ENCODE measurements around the gene MST1. TPM values are rescaled to one million over a fixed set of nuclear protein-coding genes. Genes with fewer than 3 reads are reported as not detected.

The MST1 gene
- total RNA-seq, 1 experiment from 2014 or later: 3.4 TPM

DNA sequence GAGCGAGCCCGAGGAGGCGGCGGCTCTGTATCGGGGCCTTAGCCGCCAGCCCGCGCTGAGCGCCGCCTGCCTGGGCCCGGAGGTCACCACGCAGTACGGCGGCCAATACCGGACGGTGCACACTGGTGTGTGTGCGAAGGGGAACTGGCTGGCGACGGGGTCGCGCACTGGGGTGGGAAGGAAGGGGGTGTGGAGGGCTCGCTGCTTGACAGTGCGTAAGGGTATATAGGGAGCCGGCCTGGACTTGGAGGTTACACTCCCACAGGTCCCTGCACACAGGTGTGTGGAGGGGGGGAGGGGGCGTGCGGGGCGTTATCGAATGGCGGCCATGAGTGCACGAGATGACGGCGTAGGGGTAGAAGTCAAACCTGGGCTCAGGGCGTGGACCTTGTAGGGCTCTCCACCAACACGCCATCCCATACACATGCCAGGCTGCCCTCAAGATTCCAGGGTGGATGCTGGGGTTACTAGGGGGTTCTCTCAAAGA is 14.7 kb downstream of the MST1 start:
- DNase-seq (ENCODE audit: low read depth): no peak

DNA sequence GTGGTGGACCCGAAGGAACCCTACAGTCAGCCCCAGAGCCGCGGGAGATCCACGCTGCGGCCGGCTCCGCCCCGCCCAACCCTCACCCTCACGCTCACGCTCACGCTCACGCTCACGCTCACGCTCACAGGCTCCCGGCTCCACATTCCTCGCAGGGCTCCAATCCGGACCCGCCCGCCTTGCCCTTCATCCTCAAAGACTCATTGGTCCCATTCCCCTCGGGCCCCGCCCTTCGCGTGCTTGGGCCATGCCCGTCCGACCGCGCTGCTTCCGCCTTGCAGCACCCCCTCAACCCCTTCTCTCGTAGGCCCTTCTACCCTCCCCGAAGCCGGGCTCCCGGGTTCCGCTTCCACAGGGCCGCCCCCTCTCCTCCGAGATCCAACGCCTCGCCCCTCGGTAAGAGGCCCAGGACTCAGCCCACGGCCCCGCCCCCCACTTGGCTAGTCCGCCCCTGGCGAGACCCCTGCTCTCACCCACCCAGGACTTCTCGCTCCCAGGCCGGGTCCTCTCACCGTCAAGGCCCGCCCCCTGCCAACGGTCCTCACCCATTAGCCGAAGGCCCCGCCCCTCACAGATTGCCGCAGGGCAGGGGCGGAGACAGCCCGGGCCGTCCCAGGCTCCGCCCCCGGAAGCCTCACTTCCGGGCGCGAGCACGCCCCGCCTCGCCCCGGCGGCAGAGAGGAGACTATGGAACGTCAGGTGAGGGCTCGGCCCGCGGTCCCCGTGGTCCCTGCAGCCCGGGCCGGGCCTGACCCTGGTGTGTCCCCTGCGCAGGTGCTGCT is 15.4 kb downstream of the MST1 start, which contains the start of gene APEH:
APEH (plus strand) TSS at position 637 of the 782 bp plus-strand sequence; CDS start at position 688, 51 bp downstream.
- peak; percentile 97 for DNase-seq (ENCODE audit: low read depth)

DNA sequence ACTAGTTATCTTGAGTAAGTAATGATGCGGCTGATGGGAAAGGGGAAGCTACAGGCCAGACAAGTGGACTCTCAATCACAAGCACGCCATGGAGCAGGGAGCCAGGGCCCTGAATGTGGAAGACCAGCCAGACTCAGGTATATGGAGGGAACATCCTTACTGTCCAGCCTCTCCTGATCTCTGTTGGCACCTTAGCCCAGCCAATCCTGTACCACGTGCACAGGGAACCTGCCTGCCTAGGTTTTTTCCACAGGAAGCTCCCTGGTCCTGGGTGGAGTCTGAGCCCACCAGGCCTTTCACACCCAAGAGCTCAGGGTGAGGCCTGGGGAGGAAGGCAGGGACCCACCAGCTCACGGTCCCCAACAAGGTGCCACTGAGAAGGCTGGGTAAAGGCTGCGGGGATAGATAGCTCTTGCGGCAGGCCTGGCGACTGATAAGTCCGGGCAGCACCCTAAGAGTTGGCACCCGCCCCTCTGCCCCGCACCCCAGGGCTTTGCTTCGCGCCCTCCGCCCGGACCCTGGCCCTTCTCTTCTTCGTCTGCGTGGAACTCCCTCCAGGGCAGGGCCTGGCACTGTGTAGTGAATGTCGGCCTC is 16.1 kb downstream of the MST1 start:
- no peak for DNase-seq (ENCODE audit: low read depth)

DNA sequence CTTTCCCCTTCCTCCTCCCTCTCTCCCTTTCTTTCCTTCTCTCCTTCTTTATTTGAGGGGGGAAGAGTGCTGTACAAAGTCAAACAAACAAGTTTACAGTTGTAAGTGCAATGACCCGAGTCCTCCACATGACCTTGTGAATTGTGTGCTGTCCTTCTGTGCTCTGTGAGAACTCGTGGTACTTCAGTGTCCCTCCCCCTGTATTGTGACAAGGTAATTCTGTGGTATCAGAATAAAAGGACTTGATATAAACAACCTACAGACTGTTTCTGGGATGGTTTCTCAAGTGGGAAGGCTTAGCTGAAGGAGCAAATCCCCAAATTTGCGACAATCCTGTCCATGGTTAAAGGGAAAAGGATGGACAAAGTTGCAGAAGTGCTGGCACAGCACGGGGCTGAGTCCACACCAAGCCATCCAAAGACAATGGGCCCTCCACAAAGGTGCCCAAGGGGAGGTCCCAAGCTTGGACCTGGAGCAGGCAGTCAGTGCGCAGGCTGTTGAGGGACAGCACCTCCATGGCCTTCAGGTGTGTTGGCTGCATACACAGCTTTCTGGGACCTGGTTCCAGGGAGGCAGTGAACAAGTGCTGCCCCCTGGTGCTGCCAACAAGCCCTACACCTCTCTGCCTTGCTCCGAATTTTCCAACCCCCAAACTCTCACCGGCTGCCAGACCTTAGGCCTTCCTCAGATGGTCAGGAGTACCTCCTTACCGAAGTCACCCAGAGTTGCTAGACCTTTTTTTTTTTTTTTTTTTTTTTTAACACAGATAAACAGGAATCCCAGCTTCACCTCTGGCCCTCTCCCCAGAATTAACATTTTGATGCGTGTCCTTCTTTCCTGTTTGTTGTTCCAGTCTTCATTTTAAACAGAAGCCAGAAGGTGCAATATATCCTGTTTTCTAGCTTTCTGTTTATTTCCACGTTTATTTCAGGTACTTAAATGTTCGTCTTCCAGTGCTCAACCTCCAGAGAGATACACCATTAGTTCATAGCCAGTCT is 17.7 kb downstream of the MST1 start:
- DNase-seq (ENCODE audit: low read depth): peak; percentile 47

DNA sequence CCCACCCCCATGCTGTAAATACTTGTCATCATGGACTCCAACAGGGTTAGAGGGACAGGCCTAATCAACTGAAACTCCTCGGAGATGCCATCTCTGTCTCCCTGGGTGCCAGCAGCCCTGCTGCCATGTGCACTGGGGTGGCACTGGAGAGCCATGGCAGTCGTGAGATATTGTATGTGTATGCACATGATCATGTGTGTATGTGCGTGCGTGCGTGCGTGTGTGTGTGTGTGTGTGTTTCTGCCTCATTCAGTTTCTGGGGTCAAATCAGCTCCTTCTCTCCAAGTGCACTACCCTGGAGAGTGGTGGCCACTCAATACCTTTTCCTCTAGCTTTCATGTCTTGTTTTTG is 18.4 kb downstream of the MST1 start:
- DNase-seq (ENCODE audit: low read depth): no peak

DNA sequence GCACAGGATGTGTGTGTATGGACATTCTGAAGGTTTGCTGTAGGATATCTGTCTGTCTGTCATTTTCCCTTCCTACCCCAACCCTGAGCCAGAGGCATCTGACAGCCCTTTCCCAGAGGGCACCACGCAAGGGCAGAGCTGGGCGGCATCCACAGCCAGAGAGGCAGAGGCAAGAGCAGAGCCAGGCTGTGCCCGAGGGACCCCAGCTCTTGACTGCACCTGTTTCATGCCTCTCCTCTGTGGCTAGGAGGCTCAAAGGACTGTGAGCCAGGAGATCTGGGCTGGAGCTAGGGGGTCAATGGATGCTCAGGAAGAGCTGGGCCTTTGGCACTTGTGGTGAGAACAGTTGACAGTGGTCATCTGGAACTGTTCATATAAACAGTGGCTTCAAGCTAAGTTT is 19.9 kb downstream of the MST1 start:
- no peak for DNase-seq (ENCODE audit: low read depth)

DNA sequence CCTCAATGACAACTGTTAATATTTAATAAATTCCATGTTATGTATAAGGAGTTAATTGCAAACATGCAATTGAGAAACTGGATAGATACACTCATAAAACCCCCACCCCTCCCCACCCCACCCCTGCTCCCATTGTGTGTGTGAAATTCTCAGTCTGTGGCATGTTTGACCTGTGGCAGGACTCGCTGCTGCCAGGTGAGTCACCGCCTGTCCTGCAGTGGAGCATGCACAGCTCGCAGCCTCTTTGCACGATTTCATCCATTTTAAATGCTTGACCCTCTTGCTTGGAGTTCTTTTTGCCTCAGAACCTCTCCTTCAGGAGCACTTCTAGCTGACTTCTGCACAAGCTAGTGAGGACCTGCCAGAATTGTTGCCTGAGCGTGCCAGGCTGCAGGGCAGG is 20.4 kb downstream of the MST1 start:
- DNase-seq (ENCODE audit: low read depth): peak; percentile 20

DNA sequence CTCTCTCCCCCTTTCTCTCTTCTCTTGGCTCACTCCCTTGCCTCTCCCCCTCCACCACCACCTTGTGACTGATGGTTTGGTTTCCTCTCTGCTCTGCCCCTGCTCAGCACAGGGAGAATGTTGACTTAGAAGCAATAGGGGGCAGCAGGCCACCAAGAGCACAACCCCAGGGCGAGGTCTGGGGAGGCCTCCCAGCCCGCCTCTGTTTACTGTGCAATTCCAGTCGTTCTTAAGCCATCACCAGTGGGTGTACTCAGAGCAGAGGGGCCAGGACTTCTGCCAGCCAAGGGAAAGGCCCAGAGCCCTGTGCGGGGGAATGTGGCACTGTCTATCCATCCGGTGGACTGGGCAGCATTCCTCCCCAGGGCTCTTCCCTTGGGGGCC is 20.9 kb downstream of the MST1 start:
- no peak for DNase-seq (ENCODE audit: low read depth)

DNA sequence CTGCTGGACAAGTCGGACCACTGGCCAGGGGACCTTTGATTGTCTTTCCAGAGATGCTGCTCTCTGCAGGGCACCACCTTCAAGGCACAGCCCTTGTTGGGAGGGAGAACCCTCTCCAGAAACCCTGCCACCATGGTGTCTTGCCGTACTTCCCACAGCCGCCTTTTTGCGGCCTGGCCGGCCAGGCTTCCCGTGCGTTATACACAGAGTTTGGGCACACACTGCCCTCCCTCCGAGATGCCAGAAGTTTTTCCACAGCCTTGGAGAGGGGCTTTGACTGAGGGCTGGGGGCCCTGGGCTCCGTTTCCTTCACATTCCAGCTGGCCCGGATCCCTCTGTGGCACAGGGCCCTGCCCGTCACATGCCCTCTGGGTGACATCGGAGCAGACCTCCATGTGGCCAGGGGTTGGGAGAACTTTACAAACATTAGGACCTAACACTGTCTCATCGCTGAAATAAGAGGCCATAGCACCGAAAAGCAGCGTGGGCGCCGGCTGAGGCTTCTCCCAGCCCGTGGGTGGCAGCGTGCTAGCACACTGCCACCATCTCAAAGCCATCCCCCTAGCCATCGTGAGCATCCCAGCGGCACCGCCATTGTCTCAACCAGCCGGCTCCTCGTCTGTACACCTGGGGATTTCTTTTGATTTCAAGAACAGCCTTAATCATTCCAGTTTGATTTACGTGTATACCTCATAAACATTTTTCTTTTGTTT is 21.4 kb downstream of the MST1 start:
- no peak for DNase-seq (ENCODE audit: low read depth)

DNA sequence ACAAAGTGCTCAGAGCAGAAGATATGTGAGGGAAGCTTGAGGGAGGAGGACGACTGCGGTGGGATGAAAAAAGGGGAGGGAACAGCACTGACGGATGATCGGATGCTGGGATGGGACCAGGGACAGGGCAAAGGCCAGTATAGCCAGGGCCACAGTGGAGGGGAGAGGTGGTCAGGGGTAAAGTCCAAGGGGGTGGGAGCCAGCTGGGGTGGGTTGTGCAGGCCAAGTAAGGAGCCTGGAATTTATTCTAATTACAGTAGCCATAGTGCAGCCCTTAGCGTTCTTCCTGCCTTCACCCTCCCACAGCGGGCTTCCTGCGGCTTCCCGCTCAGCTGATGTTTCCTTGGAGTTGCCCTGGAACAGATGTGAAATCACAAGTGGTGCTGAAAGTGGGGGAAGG is 22.7 kb downstream of the MST1 start:
- peak; percentile 43 for DNase-seq (ENCODE audit: low read depth)

DNA sequence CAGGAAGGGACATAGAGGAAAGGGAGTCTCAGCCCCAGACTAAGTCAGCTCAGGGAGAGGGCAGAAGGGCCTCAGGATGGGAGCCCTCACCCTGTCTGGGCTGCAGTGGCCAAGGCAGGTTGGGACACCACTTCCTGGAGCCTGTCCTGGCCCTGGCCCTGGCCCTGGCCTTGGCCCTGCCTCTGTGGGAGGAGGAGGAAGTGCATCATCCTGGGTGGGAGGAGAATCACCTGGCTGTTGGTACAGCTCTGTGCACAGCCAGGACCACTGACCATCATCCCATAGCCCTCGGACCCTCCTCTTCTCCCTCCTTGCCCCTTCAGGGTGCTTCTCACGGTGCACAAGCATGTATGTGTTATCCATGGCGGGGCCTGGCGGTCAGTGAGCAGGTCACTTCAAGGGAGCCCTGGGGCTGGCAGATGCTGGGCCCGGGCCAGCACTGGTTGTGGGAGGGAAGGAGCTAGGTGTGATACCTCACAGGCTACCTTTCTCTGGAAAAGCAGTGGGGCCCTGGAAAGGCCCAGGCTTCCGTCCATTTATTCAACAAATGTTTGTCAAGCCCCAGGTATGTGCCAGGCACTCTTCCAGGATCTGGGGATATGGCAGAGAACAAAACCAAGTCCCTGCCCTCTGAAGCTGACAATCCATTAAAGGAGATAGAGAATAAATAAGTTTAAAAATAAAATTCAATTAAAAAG is 23.3 kb downstream of the MST1 start:
- DNase-seq (ENCODE audit: low read depth): no peak

DNA sequence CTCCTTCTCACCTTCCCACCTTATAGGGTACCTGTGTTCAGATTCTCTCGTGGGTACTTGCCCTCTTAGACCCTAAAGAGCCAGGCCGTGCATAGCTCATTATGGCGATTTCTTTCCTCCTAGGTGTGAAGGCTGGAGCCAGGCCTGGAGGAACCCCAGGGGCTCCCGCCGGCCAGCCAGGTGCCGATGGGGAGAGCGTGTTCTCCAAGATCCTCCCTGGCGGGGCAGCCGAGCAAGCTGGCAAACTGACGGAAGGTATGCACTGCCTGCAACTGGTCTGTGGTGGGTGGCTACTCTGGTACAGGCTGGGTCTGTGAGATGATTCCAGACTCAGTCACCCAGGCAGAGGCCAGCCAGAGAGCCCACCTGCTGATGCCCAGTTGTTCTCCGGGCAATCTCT is 25.0 kb downstream of the MST1 start:
- DNase-seq (ENCODE audit: low read depth): no peak

DNA sequence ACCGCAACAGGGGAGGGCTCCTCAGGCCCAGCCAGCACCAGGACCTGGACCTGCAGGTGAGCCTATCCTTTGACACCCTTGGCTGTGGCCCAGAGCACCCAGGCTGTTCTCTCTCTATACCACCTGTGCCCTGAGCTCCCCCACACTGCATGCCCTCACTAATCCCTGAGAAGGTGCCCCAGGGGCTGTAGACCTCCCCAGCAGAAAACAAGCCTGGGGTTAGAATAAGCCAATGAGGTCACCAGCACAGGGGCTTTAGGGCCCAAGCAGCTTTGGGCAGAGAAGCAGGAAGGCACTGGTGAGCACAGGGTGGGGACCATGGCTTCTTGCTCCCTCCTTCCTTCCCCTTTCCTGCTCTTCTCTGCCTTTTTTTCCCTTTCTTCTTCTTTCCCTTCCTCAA is 25.4 kb downstream of the MST1 start:
- DNase-seq (ENCODE audit: low read depth): no peak

DNA sequence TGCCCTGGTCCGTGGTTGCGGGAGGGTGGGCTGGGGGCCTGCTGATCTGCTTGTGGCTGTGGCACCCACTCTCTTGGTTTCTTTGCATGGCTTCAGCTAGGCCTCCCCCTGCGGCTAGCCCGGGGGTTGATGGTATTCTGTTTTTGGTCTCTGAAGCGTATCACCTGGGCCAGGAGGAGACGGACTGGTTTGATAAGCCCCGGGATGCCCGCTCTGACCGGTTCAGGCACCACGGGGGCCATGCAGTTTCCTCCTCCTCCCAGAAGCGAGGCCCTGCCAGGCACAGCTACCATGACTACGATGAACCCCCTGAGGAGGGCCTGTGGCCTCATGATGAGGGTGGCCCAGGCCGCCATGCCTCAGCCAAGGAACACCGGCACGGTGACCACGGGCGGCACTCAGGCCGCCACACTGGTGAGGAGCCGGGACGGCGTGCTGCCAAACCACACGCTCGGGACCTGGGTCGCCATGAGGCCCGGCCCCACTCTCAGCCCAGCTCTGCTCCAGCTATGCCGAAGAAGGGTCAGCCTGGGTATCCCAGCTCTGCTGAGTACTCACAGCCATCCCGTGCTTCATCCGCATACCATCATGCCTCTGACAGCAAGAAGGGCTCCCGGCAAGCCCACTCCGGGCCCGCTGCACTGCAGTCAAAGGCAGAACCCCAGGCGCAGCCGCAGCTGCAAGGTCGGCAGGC is 26.4 kb downstream of the MST1 start:
- DNase-seq (ENCODE audit: low read depth): no peak

DNA sequence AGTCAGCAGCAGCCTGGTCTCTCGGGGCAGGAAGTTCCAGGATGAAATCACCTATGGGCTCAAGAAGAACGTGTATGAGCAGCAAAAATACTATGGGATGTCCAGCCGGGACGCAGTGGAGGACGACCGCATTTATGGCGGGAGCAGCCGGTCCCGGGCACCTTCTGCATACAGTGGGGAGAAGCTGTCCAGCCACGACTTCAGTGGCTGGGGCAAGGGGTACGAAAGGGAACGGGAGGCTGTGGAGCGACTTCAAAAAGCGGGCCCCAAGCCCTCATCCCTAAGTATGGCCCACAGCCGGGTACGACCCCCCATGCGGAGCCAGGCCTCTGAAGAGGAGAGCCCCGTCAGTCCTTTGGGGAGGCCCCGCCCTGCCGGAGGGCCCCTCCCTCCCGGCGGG is 27.3 kb downstream of the MST1 start:
- DNase-seq (ENCODE audit: low read depth): no peak

DNA sequence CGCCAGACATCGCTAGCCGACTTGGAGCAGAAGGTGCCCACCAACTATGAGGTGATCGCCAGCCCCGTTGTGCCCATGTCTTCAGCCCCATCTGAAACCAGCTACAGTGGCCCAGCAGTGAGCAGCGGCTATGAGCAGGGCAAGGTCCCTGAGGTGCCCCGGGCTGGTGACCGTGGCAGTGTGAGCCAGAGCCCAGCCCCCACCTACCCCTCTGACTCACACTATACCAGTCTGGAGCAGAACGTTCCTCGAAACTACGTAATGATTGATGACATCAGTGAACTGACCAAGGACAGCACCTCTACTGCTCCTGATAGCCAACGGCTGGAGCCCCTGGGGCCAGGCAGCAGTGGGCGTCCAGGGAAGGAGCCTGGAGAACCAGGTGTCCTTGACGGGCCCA is 28.0 kb downstream of the MST1 start:
- DNase-seq (ENCODE audit: low read depth): peak; percentile 29

DNA sequence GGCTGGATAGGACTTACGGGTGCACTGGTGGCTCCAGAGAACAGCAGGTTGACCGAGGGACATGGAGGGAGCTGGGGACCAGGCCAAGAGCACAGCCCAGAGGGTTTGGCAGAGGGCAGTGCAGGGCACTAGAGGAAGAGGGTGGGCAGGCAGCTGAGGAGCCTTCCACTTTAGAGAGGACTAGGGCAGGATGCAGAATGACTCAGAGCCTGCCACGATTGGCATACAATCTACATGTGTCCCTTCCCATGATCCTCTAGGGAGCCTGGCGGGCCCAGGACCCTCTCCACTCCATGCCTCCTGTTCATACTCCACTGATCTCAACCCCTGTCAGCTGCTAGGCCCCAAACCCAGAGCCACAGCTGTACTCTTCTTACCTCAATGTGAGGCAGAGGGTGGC is 29.5 kb downstream of the MST1 start:
- DNase-seq (ENCODE audit: low read depth): no peak

DNA sequence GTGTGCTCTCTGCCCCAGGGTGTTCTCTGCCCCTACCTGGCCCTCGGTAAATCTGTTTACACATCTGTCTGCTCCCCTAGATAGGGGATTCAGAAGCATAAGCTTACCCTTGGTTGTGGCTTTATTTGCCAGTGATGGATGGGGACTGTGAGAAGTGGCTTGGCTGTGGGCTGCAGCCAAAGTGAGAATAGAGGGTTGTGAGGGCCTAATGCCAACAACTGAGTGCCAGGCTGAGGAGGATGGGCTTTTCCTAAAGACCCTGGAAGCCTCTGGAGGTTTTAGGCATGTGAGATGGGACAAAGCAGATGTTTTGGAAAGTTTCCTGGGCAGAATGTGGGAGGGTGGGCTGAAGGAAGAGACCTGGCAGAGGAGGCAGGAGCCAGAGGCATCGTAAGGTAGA is 30.6 kb downstream of the MST1 start:
- DNase-seq (ENCODE audit: low read depth): no peak

DNA sequence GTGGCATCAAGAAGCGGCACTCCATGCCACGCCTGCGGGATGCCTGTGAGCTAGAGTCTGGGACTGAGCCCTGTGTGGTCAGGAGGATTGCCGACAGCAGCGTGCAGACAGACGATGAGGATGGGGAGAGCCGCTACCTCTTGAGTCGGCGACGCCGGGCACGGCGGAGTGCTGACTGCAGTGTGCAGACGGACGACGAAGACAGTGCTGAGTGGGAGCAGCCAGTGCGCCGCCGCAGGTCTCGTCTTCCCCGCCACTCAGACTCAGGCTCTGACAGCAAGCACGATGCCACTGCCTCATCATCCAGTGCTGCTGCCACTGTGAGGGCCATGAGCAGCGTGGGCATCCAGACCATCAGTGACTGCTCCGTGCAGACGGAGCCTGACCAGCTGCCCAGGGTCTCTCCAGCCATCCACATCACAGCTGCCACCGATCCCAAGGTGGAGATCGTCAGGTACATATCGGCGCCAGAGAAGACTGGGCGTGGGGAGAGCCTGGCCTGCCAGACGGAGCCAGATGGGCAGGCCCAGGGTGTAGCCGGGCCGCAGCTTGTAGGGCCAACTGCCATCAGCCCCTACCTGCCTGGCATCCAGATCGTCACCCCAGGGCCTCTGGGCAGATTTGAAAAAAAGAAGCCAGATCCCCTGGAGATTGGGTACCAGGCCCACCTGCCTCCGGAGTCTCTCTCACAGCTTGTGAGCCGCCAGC is 31.9 kb downstream of the MST1 start:
- no peak for DNase-seq (ENCODE audit: low read depth)

Data from RPMI7951 (cell line).